GM13976 (cell line): Measurements from ENCODE around the gene MAIP1.

Source experiments
- DNase-seq: peaks from one replicate; pipeline ENCODE4 v3.0.0; 2012; ENCODE audit warnings: low spot score
- CTCF ChIP-seq: IDR thresholded peaks from 2 replicates; pipeline ENCODE4 v1.5.1; 2012; ENCODE audit warnings: borderline replicate concordance, mild to moderate bottlenecking; ENCODE audit not compliant: insufficient read depth; ENCODE audit errors: extremely low read depth, missing control alignments, control extremely low read depth
- in situ Hi-C: fragments of 300-500 bp; cut with MboI; formaldehyde crosslinking; loops from one replicate; pipeline ENCODE4 v1.12.0; 2022; ENCODE audit warnings: low sequenced_read_pairs, mixed read lengths, inconsistent platforms; ENCODE audit not compliant: unreplicated experiment

The MAIP1 gene

GRCh38 chr2:199914372-199914958 lies 40.9 kb upstream of the MAIP1 start:
- in situ Hi-C loops: no loop called here
- no peak for TF ChIP-seq CTCF
- DNase-seq: no peak

- no peak for DNase-seq
- in situ Hi-C loops: no loop called here
- no peak for TF ChIP-seq CTCF
Observed at GRCh38 chr2:199916980-199917379, 38.4 kb upstream of the MAIP1 start.

- no peak for DNase-seq
- in situ Hi-C loops: no loop called here
- TF ChIP-seq CTCF: no peak
Observed at GRCh38 chr2:199922856-199923255, 32.5 kb upstream of the MAIP1 start.

- no peak for DNase-seq
- TF ChIP-seq CTCF: no peak
- in situ Hi-C loops: no loop called here
Observed at GRCh38 chr2:199923924-199924323, 31.5 kb upstream of the MAIP1 start.

- TF ChIP-seq CTCF: no peak
- DNase-seq: no peak
- in situ Hi-C loops: no loop called here
Observed at GRCh38 chr2:199926806-199927205, 28.6 kb upstream of the MAIP1 start.

GRCh38 chr2:199928226-199928625 lies 27.2 kb upstream of the MAIP1 start:
- no peak for TF ChIP-seq CTCF
- no peak for DNase-seq
- in situ Hi-C loops: no loop called here
